ACC112 (cell line): ENCODE measurements around the gene PPIL1.

Experiments used
- H2AFZ ChIP-seq: fragments of 200-600 bp; sonication (generic); one replicate; pipeline ENCODE4 v1.6.0; 2017; ENCODE audit warnings: antibody characterized with exemption, low read length; ENCODE audit not compliant: unreplicated experiment
- H3K27ac ChIP-seq: fragments of 200-600 bp; sonication (generic); 2 replicates; pipeline ENCODE4 v1.5.1; 2014; ENCODE audit warnings: low read depth, mild to moderate bottlenecking, antibody characterized with exemption, low read length, moderate library complexity
- H3K27me3 ChIP-seq: fragments of 200-600 bp; sonication (generic); 2 replicates; pipeline ENCODE4 v1.6.1; 2014; ENCODE audit warnings: mild to moderate bottlenecking, antibody characterized with exemption, low read length, moderate library complexity, mixed read lengths; ENCODE audit not compliant: insufficient read depth
- H3K36me3 ChIP-seq: fragments of 200-600 bp; sonication (generic); 2 replicates; pipeline ENCODE4 v1.6.1; 2016; ENCODE audit warnings: mild to moderate bottlenecking, antibody characterized with exemption, low read length, moderate library complexity, mixed read lengths; ENCODE audit not compliant: insufficient read depth
- H3K4me1 ChIP-seq: fragments of 200-600 bp; sonication (generic); one replicate; pipeline ENCODE4 v1.6.1; 2016; ENCODE audit warnings: low read length, mixed read lengths; ENCODE audit not compliant: insufficient read depth, unreplicated experiment, control insufficient read depth
- H3K4me3 ChIP-seq: fragments of 200-600 bp; sonication (generic); 2 replicates; pipeline ENCODE4 v1.5.1; 2014; ENCODE audit warnings: mild to moderate bottlenecking, low read depth, low read length
- H3K79me2 ChIP-seq: fragments of 200-600 bp; sonication (generic); one replicate; pipeline ENCODE4 v1.6.0; 2016; ENCODE audit warnings: low read length; ENCODE audit not compliant: control insufficient read depth, unreplicated experiment, insufficient read depth

The PPIL1 gene

DNA sequence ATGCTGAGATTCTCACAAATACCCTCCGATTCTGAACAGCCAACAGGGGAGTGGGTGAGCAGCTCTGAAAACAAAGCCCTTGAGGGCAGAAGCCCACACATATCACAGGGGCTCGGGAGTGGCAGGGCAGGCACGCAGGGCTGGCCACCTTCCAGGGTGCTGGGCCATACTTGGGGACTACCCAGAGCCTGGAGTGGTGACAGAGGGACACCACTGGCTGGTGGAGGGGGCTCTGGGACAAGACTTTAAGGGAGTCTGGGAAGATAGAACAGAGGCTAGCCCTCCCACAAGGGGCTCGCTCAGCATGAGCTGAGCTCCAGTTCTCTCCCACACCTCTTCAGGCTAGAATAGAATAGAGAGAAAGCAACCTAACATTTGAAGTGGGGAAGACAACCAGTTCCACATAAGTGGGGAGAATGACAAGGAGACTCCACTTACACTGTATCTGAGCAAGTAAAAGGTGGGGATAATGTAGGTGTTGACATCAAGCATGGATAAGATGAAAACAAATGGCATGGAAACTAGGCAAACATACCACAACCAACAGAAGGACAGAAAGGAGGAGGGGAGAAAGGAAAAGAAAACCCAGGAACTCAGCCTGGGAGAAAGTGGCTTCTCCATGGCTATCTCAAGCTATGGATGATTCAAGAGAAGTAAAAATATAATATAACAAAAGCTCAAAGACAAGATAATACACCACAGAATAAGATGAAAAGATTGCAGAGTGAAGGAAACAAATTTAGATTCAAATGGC is 7.0 kb downstream of the PPIL1 start:
- H3K27me3 ChIP-seq, result no peaks in the 10 kb centered on the region
- no peak overlapping the region for H3K4me3 ChIP-seq
- H2AFZ ChIP-seq, result no peak overlapping the region
- peaks cover 11% of the 10 kb centered on the region; the same call in 1 of the 2 replicates for H3K36me3 ChIP-seq
- H3K79me2 ChIP-seq, result peaks cover 30% of the 10 kb centered on the region
- no peak overlapping the region for H3K27ac ChIP-seq
- no peaks in the 10 kb centered on the region for H3K4me1 ChIP-seq

DNA sequence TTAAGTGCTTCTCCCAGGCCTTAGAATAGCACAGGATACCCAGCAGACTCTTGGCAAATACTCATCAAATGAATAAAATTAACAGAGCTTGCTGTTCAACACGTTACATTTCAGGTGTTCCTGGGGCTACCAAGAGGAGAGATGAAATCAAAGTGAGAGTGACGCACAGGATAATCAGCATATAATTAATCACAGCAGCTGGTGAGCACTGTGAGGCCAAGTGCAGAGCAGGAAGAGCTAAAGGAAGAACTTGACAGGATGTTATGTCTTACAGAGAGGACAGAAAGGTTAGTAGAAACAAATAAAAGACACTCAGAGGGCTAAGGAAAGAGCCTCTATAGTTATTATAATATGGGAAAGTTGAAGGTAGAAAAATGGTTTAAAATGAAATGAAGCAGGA is 8.8 kb downstream of the PPIL1 start:
- Histone ChIP-seq H2AFZ (no peak overlapping the region), H3K36me3 (peaks cover 11% of the 10 kb centered on the region; the same call in 1 of the 2 replicates), H3K4me1 (no peaks in the 10 kb centered on the region), H3K27ac (no peak overlapping the region), H3K27me3 (no peaks in the 10 kb centered on the region), H3K4me3 (no peak overlapping the region), H3K79me2 (peaks cover 25% of the 10 kb centered on the region)

DNA sequence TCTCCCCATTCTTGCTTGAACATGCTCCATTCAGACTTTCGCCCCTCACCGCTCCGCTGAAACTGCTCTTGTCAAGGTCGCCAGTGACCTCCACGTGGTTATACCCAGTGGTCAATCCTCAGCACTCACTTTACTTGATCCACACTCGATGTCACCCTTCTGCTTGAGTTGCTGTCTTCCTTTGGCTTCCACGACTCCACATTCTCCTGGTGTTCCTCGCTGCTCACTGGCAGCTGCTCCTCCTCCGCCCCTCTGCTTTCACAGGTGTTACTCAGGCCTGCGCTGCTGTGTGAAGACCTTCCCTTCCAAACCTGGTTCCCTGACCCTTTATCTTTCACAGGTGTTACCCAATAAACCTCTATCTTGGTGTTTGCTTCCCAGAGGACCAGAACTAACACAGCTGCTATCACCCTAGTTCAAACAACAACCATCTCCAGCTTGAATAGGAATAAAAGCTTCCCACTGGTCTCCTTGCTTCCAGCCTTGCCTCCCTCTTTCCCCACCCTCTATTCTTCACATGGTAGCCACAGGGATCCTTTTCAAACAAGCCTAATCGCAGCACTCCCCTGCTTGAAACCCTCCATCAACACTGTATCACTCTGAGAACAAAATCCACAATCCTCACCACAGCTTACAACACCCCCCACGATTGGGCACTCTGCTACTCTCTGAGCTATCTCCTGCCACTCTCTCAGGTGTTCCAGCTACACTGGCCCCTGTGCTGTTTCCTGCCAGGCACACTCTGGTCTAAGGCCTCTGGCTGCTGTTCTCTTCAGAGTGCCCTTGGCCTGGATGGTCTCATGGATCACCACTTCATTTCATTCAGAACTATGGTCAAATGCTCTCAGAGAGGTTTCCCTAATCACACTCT is 10.7 kb downstream of the PPIL1 start:
- Histone ChIP-seq H3K4me1 (no peaks in the 10 kb centered on the region), H3K36me3 (peaks cover 11% of the 10 kb centered on the region; the same call in 1 of the 2 replicates), H3K27ac (no peak overlapping the region), H3K4me3 (no peak overlapping the region), H3K79me2 (peaks cover 21% of the 10 kb centered on the region), H3K27me3 (no peaks in the 10 kb centered on the region), H2AFZ (no peak overlapping the region)

DNA sequence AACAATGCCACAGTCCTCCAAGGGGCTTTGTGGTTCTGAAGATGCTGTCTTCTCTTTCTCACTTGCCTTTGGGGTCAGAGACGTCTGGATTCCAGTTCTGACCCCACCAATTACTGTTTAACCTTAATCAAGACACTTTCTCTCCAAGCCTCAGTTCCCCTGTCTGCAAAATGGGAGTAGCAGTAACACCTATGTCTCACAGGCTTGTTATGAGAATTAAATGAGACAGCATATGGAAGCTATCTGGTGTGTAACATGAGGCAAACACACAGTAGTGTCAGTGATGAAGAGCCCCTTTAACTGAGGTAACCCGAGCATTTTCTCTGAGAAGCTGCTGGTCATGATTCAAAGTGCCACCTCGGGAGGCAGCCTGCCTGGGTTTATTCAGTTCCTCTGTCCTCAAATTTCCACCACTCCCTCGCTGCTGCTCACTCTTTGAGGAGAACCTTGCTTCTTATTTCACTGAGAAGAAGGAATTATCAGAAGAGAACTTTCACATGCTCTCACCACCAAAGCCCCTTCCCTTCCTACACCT is 11.7 kb downstream of the PPIL1 start:
- Histone ChIP-seq H2AFZ (no peak overlapping the region), H3K27ac (no peak overlapping the region), H3K79me2 (peaks cover 17% of the 10 kb centered on the region), H3K4me3 (no peak overlapping the region), H3K4me1 (no peaks in the 10 kb centered on the region), H3K36me3 (peaks cover 11% of the 10 kb centered on the region; the same call in 1 of the 2 replicates), H3K27me3 (no peaks in the 10 kb centered on the region)

DNA sequence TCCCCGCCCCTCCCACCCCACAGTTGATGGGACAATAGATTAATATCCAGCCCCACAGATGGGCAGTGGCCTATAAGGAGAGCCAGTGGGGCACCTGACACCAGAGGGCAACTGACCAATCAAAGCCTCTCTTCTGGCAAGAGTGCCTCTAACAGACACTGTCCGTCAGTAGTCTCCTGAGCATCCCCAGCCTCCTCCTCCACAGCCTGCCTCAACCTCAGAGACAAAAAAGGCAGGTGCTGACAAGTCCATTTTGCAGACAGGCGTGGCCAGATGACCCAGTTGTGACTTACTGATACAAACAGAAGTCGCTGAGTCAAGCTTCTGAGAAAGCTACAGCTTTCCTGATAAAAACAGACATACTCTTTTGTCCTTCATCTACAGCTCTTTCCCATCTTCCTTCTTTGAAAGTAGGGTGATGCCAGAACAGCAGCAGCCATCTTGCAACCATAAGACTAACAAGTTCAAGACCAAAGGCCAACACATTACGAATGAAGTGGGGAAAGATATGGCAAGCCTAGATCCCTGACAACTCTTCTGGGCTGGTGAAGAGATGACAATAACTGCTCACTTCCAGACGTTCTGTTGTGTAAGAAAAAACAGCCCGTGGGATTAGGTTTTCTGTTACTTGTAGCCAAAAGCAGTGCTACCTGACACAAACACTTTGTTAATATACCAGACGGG is 12.3 kb downstream of the PPIL1 start:
- Histone ChIP-seq H3K4me1 (no peaks in the 10 kb centered on the region), H3K79me2 (peaks cover 11% of the 10 kb centered on the region), H2AFZ (no peak overlapping the region), H3K27me3 (no peaks in the 10 kb centered on the region), H3K4me3 (no peak overlapping the region), H3K36me3 (0 out of 2 replicates have a peak, but pooled peaks cover 8% of the 10 kb centered on the region), H3K27ac (no peak overlapping the region)

DNA sequence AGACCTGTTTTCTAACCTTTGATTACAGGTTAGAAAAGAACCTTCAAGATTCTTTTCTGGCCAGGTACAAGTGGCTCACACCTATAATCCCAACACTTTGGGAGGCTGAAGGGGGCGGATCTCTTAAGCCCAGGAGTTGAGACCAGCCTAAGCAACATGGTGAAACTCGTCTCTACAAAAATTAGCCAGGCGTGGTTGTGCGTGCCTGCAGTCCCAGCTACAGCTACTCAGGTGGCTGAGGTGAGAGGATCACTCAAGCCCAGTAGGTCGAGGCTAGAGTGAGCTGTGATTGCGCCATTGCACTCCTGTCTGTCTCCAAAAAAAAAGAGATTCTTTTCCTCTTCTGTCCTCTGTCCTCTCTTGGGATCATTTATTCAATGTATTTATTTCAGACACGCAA is 14.5 kb downstream of the PPIL1 start:
- no peaks in the 10 kb centered on the region for H3K4me1 ChIP-seq
- H3K79me2 ChIP-seq, result peaks cover 9% of the 10 kb centered on the region
- no peak overlapping the region for H3K27ac ChIP-seq
- peaks cover 13% of the 10 kb centered on the region; the same call in 1 of the 2 replicates for H3K36me3 ChIP-seq
- no peaks in the 10 kb centered on the region for H3K27me3 ChIP-seq
- H3K4me3 ChIP-seq, result no peak overlapping the region
- H2AFZ ChIP-seq, result no peak overlapping the region

DNA sequence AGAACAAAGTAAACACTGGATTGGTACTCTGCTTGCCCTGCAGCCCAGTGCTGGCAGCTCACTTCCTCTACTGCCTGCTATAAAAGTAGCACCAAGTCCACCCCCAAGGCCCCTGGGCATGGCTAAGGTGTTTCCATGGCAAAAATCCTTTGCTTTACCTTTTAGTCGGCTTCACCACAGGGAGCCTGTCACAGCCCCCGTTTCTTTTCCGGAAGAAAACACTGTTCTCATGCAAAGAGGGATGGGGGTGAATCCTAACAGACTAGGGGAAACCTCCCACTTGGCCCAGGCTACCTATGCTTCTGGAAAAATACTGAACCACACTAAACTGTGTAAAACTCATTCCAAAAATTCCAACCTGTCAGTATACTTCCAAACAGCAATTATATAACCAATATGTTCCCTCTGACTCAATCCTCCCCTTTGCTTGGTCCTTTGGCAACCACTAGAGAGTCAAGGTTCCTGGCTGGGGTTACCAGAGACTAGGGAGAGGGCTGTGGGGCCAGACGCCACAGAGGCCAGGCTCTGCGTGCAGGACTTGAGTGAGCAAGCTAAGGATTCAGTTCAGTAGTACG is 16.1 kb downstream of the PPIL1 start:
- H2AFZ ChIP-seq, result no peak overlapping the region
- peaks cover 4% of the 10 kb centered on the region for H3K79me2 ChIP-seq
- peaks cover 4% of the 10 kb centered on the region for H3K4me1 ChIP-seq
- H3K27ac ChIP-seq, result no peak overlapping the region
- no peak overlapping the region for H3K4me3 ChIP-seq
- no peaks in the 10 kb centered on the region for H3K27me3 ChIP-seq
- peaks cover 13% of the 10 kb centered on the region; the same call in 1 of the 2 replicates for H3K36me3 ChIP-seq

DNA sequence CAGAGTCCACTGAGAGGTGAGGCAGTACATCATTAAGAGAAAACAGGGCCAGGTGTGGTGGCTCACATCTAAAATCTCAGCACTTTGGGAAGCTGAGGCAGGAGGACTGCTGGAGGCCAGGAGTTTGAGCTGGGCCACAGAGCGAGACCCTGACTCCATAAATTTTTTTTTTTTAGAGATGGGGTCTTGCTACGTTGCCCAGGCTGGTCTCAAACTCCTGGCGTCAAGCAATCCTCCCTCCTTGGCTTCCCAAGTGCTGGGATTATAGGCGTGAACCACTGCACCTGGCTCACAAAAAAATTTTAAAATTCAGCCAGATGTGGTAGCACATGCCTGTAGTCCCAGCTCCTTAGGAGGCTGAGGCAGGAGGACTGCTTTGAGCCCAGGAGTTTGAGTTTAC is 17.3 kb downstream of the PPIL1 start:
- H3K36me3 ChIP-seq, result peaks cover 13% of the 10 kb centered on the region; the same call in 1 of the 2 replicates
- no peak overlapping the region for H3K27ac ChIP-seq
- no peak overlapping the region for H3K4me3 ChIP-seq
- no peak overlapping the region for H2AFZ ChIP-seq
- H3K79me2 ChIP-seq, result peaks cover 3% of the 10 kb centered on the region
- H3K27me3 ChIP-seq, result no peaks in the 10 kb centered on the region
- H3K4me1 ChIP-seq, result peaks cover 16% of the 10 kb centered on the region

DNA sequence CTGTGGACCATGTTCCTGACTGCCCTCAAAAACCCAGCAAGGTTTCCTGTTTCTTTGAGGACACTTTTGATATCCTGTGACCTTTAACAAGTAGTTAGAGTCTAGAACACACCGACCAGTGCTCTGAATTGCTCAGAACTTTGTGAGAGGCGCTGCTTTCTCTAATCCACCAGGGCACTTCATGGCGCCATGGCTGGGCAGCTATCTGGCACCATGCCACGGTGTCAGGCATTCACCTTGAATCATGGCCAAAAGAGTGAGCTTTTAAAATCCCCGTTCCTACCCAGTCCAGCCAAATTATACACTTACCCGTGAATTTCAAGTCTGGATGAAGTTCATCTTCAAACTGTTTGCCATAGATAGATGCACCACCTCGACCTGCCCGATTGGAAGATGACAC is 18.3 kb downstream of the PPIL1 start:
- H3K27me3 ChIP-seq, result no peaks in the 10 kb centered on the region
- peaks cover 13% of the 10 kb centered on the region; the same call in 1 of the 2 replicates for H3K36me3 ChIP-seq
- peaks cover 26% of the 10 kb centered on the region for H3K4me1 ChIP-seq
- H2AFZ ChIP-seq, result no peak overlapping the region
- peaks cover 3% of the 10 kb centered on the region for H3K79me2 ChIP-seq
- H3K27ac ChIP-seq, result no peak overlapping the region
- H3K4me3 ChIP-seq, result no peak overlapping the region

DNA sequence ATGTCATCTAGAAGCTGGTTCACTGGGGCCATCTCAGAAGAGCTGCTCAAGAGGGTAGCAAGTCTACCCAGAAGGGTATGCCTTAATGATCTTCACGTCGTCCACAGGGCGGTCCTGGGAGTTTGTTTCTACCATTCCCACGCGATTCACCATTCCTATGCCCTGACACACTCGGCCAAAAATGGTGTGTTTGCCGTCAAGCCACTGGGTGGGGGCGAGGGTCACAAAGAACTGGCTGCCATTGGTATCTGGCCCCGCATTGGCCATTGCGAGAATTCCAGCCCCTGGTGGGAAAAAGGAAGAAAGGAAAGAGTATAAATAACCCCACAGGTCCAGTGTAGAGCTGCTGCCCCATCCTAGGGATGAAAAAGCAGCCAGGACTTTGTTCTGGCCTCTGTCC is 18.9 kb downstream of the PPIL1 start:
- no peak overlapping the region for H3K27ac ChIP-seq
- peaks cover 27% of the 10 kb centered on the region for H3K4me1 ChIP-seq
- no peaks in the 10 kb centered on the region for H3K27me3 ChIP-seq
- H3K79me2 ChIP-seq, result peaks cover 3% of the 10 kb centered on the region
- H3K36me3 ChIP-seq, result peaks cover 13% of the 10 kb centered on the region; the same call in 1 of the 2 replicates
- no peak overlapping the region for H2AFZ ChIP-seq
- H3K4me3 ChIP-seq, result no peak overlapping the region
